ENCODE results near the gene LBR.

- TF ChIP-seq CTCF (conservative IDR thresholded peaks at IDR 0.05; ENCODE audit: low read depth in 2 of 2) (no peak), EZH2 (IDR thresholded peaks at IDR 0.05; ENCODE audit: low read depth, unreplicated experiment) (no peak), EZH2phosphoT487 (IDR thresholded peaks at IDR 0.05; ENCODE audit: unreplicated experiment) (no peak), STAT1 (IDR thresholded peaks at IDR 0.05; ENCODE audit: unreplicated experiment) (no peak), POLR2AphosphoS5 (IDR thresholded peaks at IDR 0.05; ENCODE audit: low read depth) (no peak), REST (IDR thresholded peaks at IDR 0.05; ENCODE audit: unreplicated experiment) (no peak)
- TF ChIP-seq, protein P1, sequence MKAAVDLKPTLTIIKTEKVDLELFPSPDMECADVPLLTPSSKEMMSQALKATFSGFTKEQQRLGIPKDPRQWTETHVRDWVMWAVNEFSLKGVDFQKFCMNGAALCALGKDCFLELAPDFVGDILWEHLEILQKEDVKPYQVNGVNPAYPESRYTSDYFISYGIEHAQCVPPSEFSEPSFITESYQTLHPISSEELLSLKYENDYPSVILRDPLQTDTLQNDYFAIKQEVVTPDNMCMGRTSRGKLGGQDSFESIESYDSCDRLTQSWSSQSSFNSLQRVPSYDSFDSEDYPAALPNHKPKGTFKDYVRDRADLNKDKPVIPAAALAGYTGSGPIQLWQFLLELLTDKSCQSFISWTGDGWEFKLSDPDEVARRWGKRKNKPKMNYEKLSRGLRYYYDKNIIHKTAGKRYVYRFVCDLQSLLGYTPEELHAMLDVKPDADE (IDR thresholded peaks at IDR 0.05) = no peak
These were observed 48.7 kb upstream of the LBR start for GRCh38 chr1:225476538-225476988.

Measured in GM23338 (cell line).